ENCODE data around the gene TTLL8.

The TTLL8 gene

GRCh38 chr22:50091092-50091768, 33.1 kb upstream of the TTLL8 start:
- H3K4me3 ChIP-seq (ENCODE audit: low read depth, low read length), result no peak overlapping the region
- ChIA-PET CTCF (no interaction called here), POLR2A (interaction anchor here (0.5 kb wide), 1 partner anchor 44 kb away, joined by 3 read pairs; no protein-coding TSS in a partner anchor)

GRCh38 chr22:50090412-50090714, 32.3 kb upstream of the TTLL8 start:
- no peak overlapping the region for H3K4me3 ChIP-seq (ENCODE audit: low read depth, low read length)
- CTCF ChIA-PET, result no interaction called here
- POLR2A ChIA-PET, result no interaction called here
- no peaks in the 10 kb centered on the region for H3K36me3 ChIP-seq (ENCODE audit: control insufficient read depth in 2 of 2, insufficient read depth in 1 of 2, low read length in 2 of 2)
- TF ChIP-seq ZNF701 (tag by site-specific recombination; IDR thresholded peaks at IDR 0.05) (no peak), ZNF626 (tag by site-specific recombination; IDR thresholded peaks at IDR 0.05) (no peak), ZNF544 (tag by site-specific recombination; IDR thresholded peaks at IDR 0.05) (no peak), ZNF214 (tag by site-specific recombination; IDR thresholded peaks at IDR 0.05; ENCODE audit: borderline replicate concordance) (no peak), ZNF610 (tag by site-specific recombination; IDR thresholded peaks at IDR 0.05; ENCODE audit: borderline replicate concordance) (no peak), ZNF311 (tag by site-specific recombination; IDR thresholded peaks at IDR 0.05; ENCODE audit: borderline replicate concordance) (no peak), YY2 (tag by site-specific recombination; IDR thresholded peaks at IDR 0.05) (no peak), ZNF112 (tag by site-specific recombination; IDR thresholded peaks at IDR 0.05) (no peak), SP7 (tag by site-specific recombination; IDR thresholded peaks at IDR 0.05) (no peak), ZNF280C (tag by site-specific recombination; IDR thresholded peaks at IDR 0.05) (no peak), ZNF391 (tag by site-specific recombination; IDR thresholded peaks at IDR 0.05; ENCODE audit: borderline replicate concordance, low read depth) (no peak), GLIS1 (tag by site-specific recombination; IDR thresholded peaks at IDR 0.05) (no peak), KLF10 (tag by site-specific recombination; IDR thresholded peaks at IDR 0.05) (no peak)
- H3K9me3 ChIP-seq (ENCODE audit: control insufficient read depth, insufficient read depth, low read depth, low read length), result no peaks in the 10 kb centered on the region
- H3K27ac ChIP-seq (ENCODE audit: extremely low read depth, low read depth, low read length), result no peak overlapping the region
- no peaks in the 10 kb centered on the region for H3K4me1 ChIP-seq (ENCODE audit: control insufficient read depth, insufficient read depth, low read length)

More at GRCh38 chr22:50091092-50091768, 33.1 kb upstream of the TTLL8 start:
- no peaks in the 10 kb centered on the region for H3K9me3 ChIP-seq (ENCODE audit: control insufficient read depth, insufficient read depth, low read depth, low read length)
- no peak overlapping the region for H3K27ac ChIP-seq (ENCODE audit: extremely low read depth, low read depth, low read length)
- no peaks in the 10 kb centered on the region for H3K4me1 ChIP-seq (ENCODE audit: control insufficient read depth, insufficient read depth, low read length)
- no peaks in the 10 kb centered on the region for H3K36me3 ChIP-seq (ENCODE audit: control insufficient read depth in 2 of 2, insufficient read depth in 1 of 2, low read length in 2 of 2)
- TF ChIP-seq ZSCAN4 (tag by site-specific recombination; IDR thresholded peaks at IDR 0.05) (no peak), ZNF157 (tag by site-specific recombination; IDR thresholded peaks at IDR 0.05) (no peak), SP2 (tag by site-specific recombination; IDR thresholded peaks at IDR 0.05) (no peak), ZNF324 (tag by site-specific recombination; IDR thresholded peaks at IDR 0.05) (no peak), PRDM1 (tag by site-specific recombination; IDR thresholded peaks at IDR 0.05) (no peak), ZFP37 (tag by site-specific recombination; IDR thresholded peaks at IDR 0.05) (no peak), ZNF830 (tag by site-specific recombination; IDR thresholded peaks at IDR 0.05; ENCODE audit: low read depth) (no peak), ZNF366 (tag by site-specific recombination; conservative IDR thresholded peaks at IDR 0.05) (no peak), ZNF391 (tag by site-specific recombination; IDR thresholded peaks at IDR 0.05; ENCODE audit: borderline replicate concordance, low read depth) (no peak), BCL11A (tag by site-specific recombination; IDR thresholded peaks at IDR 0.05; ENCODE audit: low read depth) (no peak), ZSCAN23 (tag by site-specific recombination; IDR thresholded peaks at IDR 0.05) (no peak), ZNF280C (tag by site-specific recombination; IDR thresholded peaks at IDR 0.05) (no peak)

All from HEK293 (cell line).